ENCODE measurements around the gene IRF7.

DNA sequence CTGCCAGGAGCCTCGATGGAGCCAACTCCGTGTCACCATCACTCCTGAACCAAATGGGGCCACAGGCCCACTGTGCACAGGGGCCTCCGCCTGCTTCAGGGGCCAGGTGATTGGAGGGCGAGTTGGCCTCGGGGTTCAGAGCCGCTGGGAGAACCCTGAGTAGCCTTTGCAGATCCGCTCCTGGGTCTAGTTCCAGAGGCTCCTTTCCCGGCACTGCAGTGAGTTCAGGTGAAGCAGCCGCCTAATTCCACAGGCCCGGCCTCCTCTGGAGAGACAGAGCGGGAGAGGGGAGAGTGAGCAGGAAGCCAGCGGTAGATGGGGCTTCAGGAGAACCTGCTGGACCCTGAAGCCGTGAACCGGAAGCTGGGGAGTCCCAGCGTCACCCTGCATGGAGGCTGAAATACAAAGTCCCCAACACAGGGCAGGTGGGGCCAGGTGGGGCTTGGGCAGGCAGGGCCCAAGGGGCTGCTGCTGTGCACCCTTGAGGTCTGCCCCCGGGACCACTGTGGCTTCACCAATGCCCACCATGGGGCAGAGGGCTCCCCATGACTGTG lies 43.9 kb upstream of the IRF7 start:
- TF ChIP-seq POLR2A (IDR thresholded peaks at IDR 0.05; ENCODE audit: low read depth, low read length): no peak
- TF ChIP-seq POLR2AphosphoS5 (IDR thresholded peaks at IDR 0.05; ENCODE audit: low read depth, low read length): no peak

Measured in GM12891 (cell line).